Hippocampal formation (tissue), 2 donors: ENCODE data around the gene NUDT16L1.

ENCODE experiments used
- DNase-seq, 2 donors: peaks; one replicate each; lab custom pipeline; 2025; lab: John Stamatoyannopoulos, UW

The NUDT16L1 gene

DNA sequence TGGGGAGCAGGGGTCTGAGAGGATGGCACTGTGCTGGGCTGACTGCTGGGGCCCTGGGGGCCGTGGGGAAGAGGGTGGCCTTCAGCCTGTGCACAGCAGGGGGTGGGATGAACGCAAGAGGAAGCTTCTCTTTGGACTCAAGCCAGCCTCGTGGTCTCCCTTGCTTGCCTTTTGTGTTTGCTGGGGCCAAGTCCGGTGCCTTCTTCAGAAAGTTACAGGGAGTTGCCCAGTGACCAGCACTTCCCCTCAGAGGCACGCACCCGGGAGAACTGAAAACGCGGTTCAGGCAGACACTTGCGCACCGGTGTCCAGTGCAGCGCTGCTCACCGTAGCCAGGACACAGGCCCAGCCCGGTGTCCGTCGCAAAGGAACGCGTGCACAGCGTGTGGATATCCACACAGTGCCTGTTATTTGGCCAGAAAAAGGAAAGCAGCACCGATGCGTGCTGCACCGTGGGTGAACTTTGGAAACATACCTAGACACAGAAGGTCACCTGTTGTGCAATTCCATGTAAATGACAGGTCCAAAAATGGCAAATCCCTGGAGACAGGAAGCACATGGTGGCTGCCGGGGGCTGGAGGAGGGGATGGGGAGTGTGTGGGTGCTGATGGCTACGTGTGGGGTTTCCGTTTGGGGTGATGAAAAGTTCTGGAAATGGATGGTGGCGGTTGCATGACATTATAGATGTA lies 29.4 kb upstream of the NUDT16L1 start:
- DNase-seq, result peak in 1 of 2 donors; percentile 48

GRCh38 chr16:4664538-4665418 lies 28.6 kb upstream of the NUDT16L1 start:
- no peak for DNase-seq

- DNase-seq, result no peak
These were observed 26.7 kb upstream of the NUDT16L1 start for GRCh38 chr16:4666537-4667202.

GRCh38 chr16:4667203-4667963 lies 26.0 kb upstream of the NUDT16L1 start:
- no peak for DNase-seq

- no peak for DNase-seq
These were observed 24.9 kb upstream of the NUDT16L1 start for GRCh38 chr16:4668313-4668960.

GRCh38 chr16:4673387-4674046 lies 19.8 kb upstream of the NUDT16L1 start:
- DNase-seq, result no peak

- no peak for DNase-seq
These were observed 18.3 kb upstream of the NUDT16L1 start for GRCh38 chr16:4674926-4675530.

DNA sequence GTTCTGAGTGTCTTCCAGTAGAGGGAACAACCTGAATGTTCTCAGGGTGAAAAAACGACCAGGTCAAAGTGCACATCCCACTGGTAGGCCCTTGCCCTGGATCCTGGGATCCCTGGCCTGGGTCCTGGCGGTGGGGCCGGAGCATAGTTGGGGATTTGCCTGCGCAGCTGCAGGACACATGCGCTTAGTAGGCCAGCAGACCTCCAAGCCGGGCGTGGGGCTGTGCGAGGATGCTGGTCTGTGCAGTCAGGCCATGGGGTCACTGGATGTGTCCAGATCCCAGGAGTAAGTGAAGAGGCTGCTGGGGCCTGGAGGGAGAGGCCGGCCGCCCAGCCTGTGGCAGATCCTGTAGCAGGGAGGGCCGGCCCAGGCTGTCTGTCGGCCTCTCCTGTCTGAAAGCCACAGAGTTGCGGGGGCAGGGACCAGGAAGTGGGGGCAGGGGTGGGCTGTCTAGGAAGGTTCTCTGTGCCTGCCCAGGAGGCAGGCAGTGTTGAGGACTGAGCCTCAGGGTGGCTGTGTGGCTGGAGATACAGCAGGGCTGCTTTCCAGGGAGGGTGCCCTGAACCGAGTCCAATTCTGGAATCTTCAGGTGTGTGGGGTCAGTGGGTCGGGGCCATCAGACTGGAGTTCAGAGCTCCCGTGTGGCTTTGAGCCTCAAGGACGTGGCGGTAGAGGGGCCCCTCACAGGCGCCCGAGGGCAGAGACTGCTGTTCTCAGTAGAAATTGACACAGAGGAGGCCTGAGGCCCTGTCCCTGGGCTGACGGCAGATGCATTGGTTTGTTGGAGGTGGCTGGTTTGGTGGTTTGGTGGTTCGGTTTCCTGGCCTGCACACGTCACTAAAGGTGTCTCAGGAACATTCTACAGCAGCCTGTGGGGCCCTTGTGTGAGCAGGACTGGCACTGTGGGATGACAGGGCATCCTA lies 17.2 kb upstream of the NUDT16L1 start:
- DNase-seq, result no peak

- DNase-seq, result no peak
These were observed 16.5 kb upstream of the NUDT16L1 start for GRCh38 chr16:4676831-4677230.

GRCh38 chr16:4677390-4677789 lies 16.0 kb upstream of the NUDT16L1 start:
- DNase-seq, result no peak

GRCh38 chr16:4677994-4678393 lies 15.4 kb upstream of the NUDT16L1 start:
- no peak for DNase-seq

- DNase-seq, result no peak
These were observed 14.8 kb upstream of the NUDT16L1 start for GRCh38 chr16:4678596-4678995.

- no peak for DNase-seq
These were observed 14.1 kb upstream of the NUDT16L1 start for GRCh38 chr16:4679156-4679849.

DNA sequence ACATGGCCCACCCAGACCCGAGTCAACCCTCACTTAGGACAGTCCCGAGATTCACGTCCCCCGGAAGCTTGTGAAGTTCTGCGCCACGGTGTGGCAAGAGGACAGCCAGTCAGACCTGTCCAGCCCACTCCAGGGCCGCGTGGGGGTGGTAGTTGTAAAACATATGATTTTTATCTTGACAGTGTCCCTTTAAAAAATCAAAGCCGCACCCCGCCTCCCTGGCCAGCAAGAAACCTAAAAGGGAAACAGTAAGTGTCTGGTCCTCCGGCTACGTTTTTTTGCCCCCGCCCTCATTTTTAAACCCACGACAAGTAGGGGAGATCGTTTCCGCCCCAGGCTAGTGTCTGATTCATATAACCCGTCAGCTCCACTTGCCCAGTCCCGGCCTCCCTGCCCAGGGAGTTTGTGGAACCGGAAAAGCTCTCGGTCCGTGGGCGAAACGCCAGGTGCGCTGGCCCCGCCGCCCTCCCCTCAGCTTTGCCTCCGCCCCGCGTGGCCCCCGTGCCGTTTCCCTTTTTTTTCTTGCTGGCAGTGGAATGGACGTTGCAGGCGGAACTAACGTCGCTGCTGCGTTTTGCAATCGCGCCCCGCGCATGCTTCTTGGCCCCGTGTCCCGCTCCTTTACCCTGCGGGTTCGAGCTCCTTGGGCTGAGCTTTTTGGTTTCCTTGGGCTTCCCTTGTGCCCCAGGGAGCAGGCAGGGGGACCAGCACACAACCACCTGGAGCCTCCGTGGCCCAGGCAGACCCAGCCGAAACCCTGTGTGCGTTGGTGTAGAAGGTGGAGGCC lies 13.3 kb upstream of the NUDT16L1 start:
- DNase-seq, result peak in 1 of 2 donors; percentile 24

DNA sequence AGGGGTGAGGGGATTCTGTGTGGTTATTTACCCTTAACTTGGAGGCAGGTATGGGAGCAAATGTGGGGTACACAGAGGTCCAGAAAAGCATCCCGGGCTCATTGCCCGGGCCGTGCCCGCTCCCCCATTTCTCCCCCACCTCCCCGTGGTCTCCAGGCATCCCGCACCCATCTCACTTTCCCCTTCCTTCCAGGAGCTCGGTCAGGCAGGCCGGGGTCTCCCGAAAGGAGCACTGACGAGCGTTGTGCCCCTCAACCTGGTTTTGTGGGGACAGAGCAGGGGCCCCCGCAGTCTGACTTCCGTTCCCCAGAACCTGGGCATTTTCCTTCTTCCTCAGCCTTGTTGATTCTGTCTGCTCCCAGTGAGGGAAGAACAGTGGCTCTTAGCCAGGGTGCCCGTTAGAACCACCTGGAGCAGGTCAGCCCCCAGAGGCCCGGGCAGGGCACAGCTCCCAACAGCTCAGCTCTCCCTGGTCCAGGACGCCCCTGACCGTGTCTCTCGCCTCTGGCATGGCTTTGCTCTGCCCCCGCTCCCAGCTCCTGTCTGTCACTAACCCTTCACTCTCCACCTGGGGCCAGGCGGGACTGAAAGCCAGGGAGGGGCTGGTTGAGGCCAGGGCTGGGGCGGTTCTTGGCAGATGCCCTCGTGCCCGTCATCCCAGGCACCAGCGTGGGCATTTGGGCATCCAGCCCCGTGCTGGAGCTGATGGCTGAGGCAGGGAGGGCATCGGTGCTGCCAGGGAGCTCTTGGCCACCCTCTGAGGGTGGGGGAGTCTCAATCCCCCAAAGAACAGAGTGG lies 12.5 kb upstream of the NUDT16L1 start:
- DNase-seq, result no peak

GRCh38 chr16:4681471-4682083 lies 11.8 kb upstream of the NUDT16L1 start:
- DNase-seq, result no peak
